Tibial nerve (tissue), 4 donors: Measurements from ENCODE around the gene CBLIF. TPM values are rescaled to one million over a fixed set of nuclear protein-coding genes. Genes with fewer than 3 reads are reported as not detected.
"Not testable (repeated sequence)": the region's sequence is repeated elsewhere in the genome, so short reads cannot be mapped to it uniquely, and the experiment has no call there.

Experiments
- DNase-seq, 2 donors: peaks; one replicate each; pipeline ENCODE4 v3.0.0-alpha.2; 2019; ENCODE audit warnings: low spot score in 2 of 2
- H3K27ac ChIP-seq, 4 donors: fragments of 200-600 bp; sonication (generic) in 3 of 4; one replicate each; pipeline ENCODE4 v1.5.1; 2017 to 2019; ENCODE audit warnings: mild to moderate bottlenecking in 1 of 4
- H3K27me3 ChIP-seq, 2 donors: fragments of 200-600 bp; sonication (generic) in 1 of 2; one replicate each; pipeline versions ENCODE4 v1.5.1 to v1.6.0; 2017 to 2019
- H3K36me3 ChIP-seq, 3 donors: fragments of 200-600 bp; sonication (generic); one replicate each; pipeline ENCODE4 v1.5.1; 2018 to 2019
- H3K4me1 ChIP-seq, 4 donors: fragments of 200-600 bp; sonication (generic) in 3 of 4; one replicate each; pipeline ENCODE4 v1.5.1; 2017 to 2019
- H3K4me3 ChIP-seq, 4 donors: fragments of 200-600 bp; sonication (generic) in 3 of 4; one replicate each; pipeline ENCODE4 v1.5.1; 2017 to 2019; ENCODE audit warnings: mild to moderate bottlenecking in 1 of 4, moderate library complexity in 1 of 4
- H3K9me3 ChIP-seq, 4 donors: fragments of 200-600 bp; sonication (generic) in 3 of 4; one replicate each; pipeline ENCODE4 v1.5.1; 2017 to 2019
- EP300 ChIP-seq, 2 donors: sonication (generic); formaldehyde crosslinking; IDR thresholded peaks; one replicate each; pipeline ENCODE4 v1.6.1; 2017; ENCODE audit warnings: antibody characterized with exemption in 2 of 2, mild to moderate bottlenecking in 1 of 2
- POLR2A ChIP-seq, 2 donors: fragments of 450-650 bp; IDR thresholded peaks; one replicate each; pipeline ENCODE4 v1.6.1; 2017; ENCODE audit warnings: antibody characterized with exemption in 2 of 2, mild to moderate bottlenecking in 2 of 2, moderate library complexity in 2 of 2
- WGBS, 2 donors: methylation state at CpG; one replicate each; pipeline ENCODE4 v1.1.5; 2018; 5-methylcytosine and 5-hydroxymethylcytosine counted together
- total RNA-seq, 4 donors: library from RNA; depleted of rRNA; stranded (reverse); fragments of >200 nt; gene quantifications; one replicate each; pipeline ENCODE4 v1.1.0, GENCODE V29; 2016
- TF ChIP-seq, protein P1 (sequence below), 5 experiments: fragments of 200-600 bp in 3 of 5; fragments of 450-650 bp in 2 of 5; sonication (generic) in 3 of 5; IDR thresholded peaks; one replicate each; pipeline ENCODE4 v1.5.1; 2016 to 2019; ENCODE audit warnings: antibody characterized with exemption in 5 of 5, mild to moderate bottlenecking in 3 of 5, moderate library complexity in 2 of 5

CBLIF gene
- total RNA-seq, 4 donors from 2014 or later = not detected

DNA sequence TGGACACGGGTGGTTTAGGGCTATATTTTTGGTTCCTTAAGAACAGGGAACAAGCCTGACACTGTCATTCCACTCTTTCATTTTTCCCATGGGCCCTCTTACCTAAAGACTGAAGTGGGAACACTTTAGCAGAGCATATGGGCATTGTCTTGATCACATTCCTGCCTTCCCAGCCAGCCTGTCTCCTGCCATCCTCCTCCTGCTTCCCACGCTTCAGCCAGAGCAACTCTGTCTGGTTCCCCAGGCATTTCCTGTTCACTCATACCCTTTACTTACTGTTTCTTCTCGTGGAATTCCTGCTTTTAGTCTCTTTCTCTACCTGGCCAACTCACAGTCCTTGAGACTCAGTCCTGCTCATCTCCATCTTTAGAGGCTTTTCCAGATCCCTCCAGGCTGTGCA is 57.5 kb downstream of the CBLIF start:
- 53 to 58% methylated on average over 3 of the region's 3 CpGs for WGBS, 2 donors
- TF ChIP-seq, protein P1, sequence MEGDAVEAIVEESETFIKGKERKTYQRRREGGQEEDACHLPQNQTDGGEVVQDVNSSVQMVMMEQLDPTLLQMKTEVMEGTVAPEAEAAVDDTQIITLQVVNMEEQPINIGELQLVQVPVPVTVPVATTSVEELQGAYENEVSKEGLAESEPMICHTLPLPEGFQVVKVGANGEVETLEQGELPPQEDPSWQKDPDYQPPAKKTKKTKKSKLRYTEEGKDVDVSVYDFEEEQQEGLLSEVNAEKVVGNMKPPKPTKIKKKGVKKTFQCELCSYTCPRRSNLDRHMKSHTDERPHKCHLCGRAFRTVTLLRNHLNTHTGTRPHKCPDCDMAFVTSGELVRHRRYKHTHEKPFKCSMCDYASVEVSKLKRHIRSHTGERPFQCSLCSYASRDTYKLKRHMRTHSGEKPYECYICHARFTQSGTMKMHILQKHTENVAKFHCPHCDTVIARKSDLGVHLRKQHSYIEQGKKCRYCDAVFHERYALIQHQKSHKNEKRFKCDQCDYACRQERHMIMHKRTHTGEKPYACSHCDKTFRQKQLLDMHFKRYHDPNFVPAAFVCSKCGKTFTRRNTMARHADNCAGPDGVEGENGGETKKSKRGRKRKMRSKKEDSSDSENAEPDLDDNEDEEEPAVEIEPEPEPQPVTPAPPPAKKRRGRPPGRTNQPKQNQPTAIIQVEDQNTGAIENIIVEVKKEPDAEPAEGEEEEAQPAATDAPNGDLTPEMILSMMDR (IDR thresholded peaks at IDR 0.05) = no peak
- TF ChIP-seq EP300 (IDR thresholded peaks at IDR 0.05) (no peak), POLR2A (IDR thresholded peaks at IDR 0.05) (no peak)
- Histone ChIP-seq H3K36me3 (peaks cover 0 to 39% (median 4%) of the 10 kb centered on the region in 3 donors), H3K9me3 (no peaks in the 10 kb centered on the region), H3K4me1 (peaks cover 0 to 14% (median 0%) of the 10 kb centered on the region in 4 donors), H3K27ac (no peak overlapping the region), H3K4me3 (no peak overlapping the region), H3K27me3 (no peaks in the 10 kb centered on the region)
- no peak for DNase-seq

DNA sequence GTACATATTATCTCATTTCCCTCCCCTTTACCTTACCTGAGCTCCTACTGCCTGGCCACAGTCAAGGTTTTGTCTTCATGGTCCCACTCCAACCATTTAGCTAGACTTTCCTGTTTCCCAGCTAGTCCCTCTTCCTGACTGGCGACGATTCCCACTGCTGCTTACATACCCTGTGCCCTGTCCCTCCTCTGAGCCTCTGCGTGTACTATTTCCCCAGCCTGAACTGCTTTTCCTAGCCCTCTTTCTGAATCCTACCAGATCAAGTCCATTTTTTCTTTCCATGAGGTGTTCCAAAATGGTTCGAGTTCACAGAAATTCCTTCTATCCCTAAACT is 58.1 kb downstream of the CBLIF start:
- no peak for DNase-seq
- Histone ChIP-seq H3K4me3 (no peak overlapping the region), H3K36me3 (peaks cover 0 to 33% (median 4%) of the 10 kb centered on the region in 3 donors), H3K27me3 (no peaks in the 10 kb centered on the region), H3K9me3 (no peaks in the 10 kb centered on the region), H3K4me1 (peaks cover 0 to 14% (median 0%) of the 10 kb centered on the region in 4 donors), H3K27ac (no peak overlapping the region)
- no peak for TF ChIP-seq POLR2A (IDR thresholded peaks at IDR 0.05)
- TF ChIP-seq EP300 (IDR thresholded peaks at IDR 0.05) = no peak
- TF ChIP-seq, protein P1 (IDR thresholded peaks at IDR 0.05) = no peak
- WGBS, 2 donors = 73 to 82% methylated on average over 4 of the region's 4 CpGs

DNA sequence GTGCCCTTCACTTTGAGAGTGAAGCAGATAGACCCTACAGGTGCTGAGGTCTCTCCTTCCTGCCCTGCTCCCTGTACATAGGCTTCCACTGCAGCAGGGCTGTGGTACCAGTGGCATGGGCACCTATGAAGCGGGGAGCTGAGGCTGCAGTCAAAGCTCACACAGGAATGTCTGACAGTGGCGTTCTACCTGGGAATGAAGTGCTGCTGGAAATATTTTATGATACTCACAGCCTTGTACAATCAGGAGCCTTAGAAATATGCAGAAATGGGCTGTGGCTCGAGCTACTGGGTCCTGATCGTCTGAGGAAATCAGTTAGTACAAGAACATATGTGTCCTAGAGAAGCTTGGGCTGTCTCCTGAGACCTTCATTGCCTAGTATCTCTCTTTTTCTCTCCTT is 59.5 kb downstream of the CBLIF start:
- no peak for DNase-seq
- Histone ChIP-seq H3K4me3 (no peak overlapping the region), H3K27ac (no peak overlapping the region), H3K9me3 (no peaks in the 10 kb centered on the region), H3K36me3 (peaks cover 0 to 23% (median 4%) of the 10 kb centered on the region in 3 donors), H3K27me3 (no peaks in the 10 kb centered on the region), H3K4me1 (peaks cover 0 to 14% (median 0%) of the 10 kb centered on the region in 4 donors)
- TF ChIP-seq POLR2A (IDR thresholded peaks at IDR 0.05) (no peak), EP300 (IDR thresholded peaks at IDR 0.05) (no peak)
- TF ChIP-seq, protein P1 (IDR thresholded peaks at IDR 0.05) = no peak
- 75 to 83% methylated on average over 4 of the region's 4 CpGs for WGBS, 2 donors

DNA sequence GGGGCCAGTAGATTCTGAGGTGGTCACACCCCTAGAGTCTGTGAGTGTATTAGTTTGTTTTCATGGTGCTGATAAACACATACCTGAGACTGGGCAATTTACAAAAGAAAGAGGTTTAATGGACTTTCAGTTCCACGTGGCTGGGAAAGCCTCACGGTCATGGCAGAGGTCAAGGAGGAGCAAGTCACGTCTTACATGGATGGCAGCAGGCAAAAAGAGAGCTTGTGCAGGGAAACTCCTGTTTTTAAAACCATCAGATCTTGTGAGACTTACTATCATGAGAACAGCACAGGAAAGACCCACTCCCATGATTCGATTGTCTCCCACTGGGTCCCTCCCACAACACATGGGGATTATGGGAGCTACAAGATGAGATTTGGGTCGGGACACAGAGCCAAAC is 60.9 kb downstream of the CBLIF start:
- not testable (repeated sequence) for H3K27ac ChIP-seq, H3K27me3 ChIP-seq, H3K4me3 ChIP-seq, H3K9me3 ChIP-seq, DNase-seq
- Histone ChIP-seq H3K36me3 (peaks cover 0 to 17% (median 4%) of the 10 kb centered on the region in 3 donors), H3K4me1 (peaks cover 0 to 14% (median 0%) of the 10 kb centered on the region in 4 donors)
- 83 to 84% methylated on average over 5 of the region's 5 CpGs for WGBS, 2 donors

DNA sequence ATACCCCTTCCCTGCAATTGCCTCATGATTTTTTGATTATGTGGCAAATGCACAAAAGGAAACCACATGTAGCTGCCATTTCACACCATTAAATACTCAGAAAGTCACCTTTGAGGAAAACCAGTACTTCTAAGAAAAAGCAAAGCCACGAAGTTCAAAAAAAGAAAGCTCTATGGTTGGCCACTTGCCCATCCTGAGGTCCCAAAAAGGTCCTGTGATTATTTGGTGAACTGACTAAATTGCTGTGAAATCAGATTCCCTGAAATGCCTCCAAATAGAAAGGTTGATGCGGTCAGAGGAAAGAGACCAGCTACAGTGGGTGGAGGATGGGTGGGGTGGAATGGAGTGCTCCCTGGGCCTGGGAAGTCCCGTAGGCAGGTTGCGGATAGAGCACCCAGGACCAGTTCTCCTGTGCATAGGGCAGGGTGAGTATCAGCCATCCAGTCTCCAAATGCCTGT is 61.6 kb downstream of the CBLIF start:
- H3K36me3 ChIP-seq = peaks cover 0 to 9% (median 2%) of the 10 kb centered on the region in 3 donors
- H3K9me3 ChIP-seq = no peaks in the 10 kb centered on the region
- TF ChIP-seq, protein P1 (IDR thresholded peaks at IDR 0.05) = no peak
- TF ChIP-seq EP300 (IDR thresholded peaks at IDR 0.05) = no peak
- no peaks in the 10 kb centered on the region for H3K27me3 ChIP-seq
- WGBS, 2 donors = 69 to 70% methylated on average over 4 of the region's 4 CpGs
- no peak overlapping the region for H3K4me3 ChIP-seq
- no peak for DNase-seq
- H3K4me1 ChIP-seq = peaks cover 0 to 14% (median 0%) of the 10 kb centered on the region in 4 donors
- H3K27ac ChIP-seq = no peak overlapping the region

DNA sequence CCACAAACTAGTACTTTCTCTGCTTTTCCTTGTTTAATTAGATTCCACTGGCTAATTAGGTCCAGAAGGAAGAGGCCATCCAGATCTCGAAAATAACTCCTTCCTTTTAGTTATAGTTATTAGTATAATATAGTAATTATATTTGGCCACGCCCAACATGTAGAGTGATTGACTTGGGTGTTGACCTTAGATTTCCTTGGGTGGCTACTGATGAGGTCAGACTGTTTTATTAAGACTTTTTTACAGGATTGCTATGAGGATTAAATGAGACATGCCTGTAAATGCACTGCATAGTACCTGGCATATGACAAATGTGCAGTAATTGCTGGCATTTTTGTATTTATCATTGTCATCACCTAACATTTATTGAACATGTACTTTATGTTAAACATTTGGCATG is 63.2 kb downstream of the CBLIF start:
- Histone ChIP-seq H3K27me3 (no peaks in the 10 kb centered on the region), H3K4me3 (no peak overlapping the region), H3K27ac (no peak overlapping the region), H3K36me3 (peaks cover 0 to 10% (median 0%) of the 10 kb centered on the region in 3 donors), H3K4me1 (peaks cover 0 to 9% (median 0%) of the 10 kb centered on the region in 4 donors), H3K9me3 (no peaks in the 10 kb centered on the region)
- TF ChIP-seq EP300 (IDR thresholded peaks at IDR 0.05) = no peak
- TF ChIP-seq, protein P1 (IDR thresholded peaks at IDR 0.05) = no peak
- TF ChIP-seq POLR2A (IDR thresholded peaks at IDR 0.05) = no peak
- DNase-seq = no peak
- WGBS, 2 donors = 77 to 87% methylated on average over 2 of the region's 2 CpGs
